Neural progenitor cell (in vitro differentiated cells): ENCODE data around the gene NOBOX. TPM values are rescaled to one million over a fixed set of nuclear protein-coding genes. Genes with fewer than 3 reads are reported as not detected.

Experiments
- DNase-seq: peaks from one replicate; pipeline ENCODE4 v3.0.0-alpha.2; 2016; ENCODE audit warnings: low spot score
- H2AFZ ChIP-seq: fragments of 200-600 bp; sonication (generic); replicated peaks from 2 replicates; pipeline ENCODE4 v1.6.1; 2016; ENCODE audit warnings: antibody characterized with exemption
- H3F3A ChIP-seq: fragments of 200-600 bp; sonication (generic); 2 replicates; pipeline ENCODE4 v1.6.1; 2016; ENCODE audit warnings: antibody characterized with exemption, low read depth
- H3K27ac ChIP-seq: fragments of 200-600 bp; sonication (generic); 2 replicates; pipeline ENCODE4 v1.5.1; 2016; ENCODE audit warnings: mild to moderate bottlenecking
- H3K27me3 ChIP-seq: fragments of 200-600 bp; sonication (generic); 2 replicates; pipeline ENCODE4 v1.6.1; 2016; ENCODE audit warnings: mild to moderate bottlenecking, moderate library complexity
- H3K36me3 ChIP-seq: fragments of 200-600 bp; sonication (generic); 2 replicates; pipeline ENCODE4 v1.5.1; 2016
- H3K4me1 ChIP-seq: fragments of 200-600 bp; sonication (generic); 2 replicates; pipeline ENCODE4 v1.6.1; 2016; ENCODE audit warnings: mixed run types
- H3K4me2 ChIP-seq: fragments of 200-600 bp; sonication (generic); 2 replicates; pipeline ENCODE4 v1.6.1; 2016
- H3K4me3 ChIP-seq: fragments of 200-600 bp; sonication (generic); 2 replicates; pipeline ENCODE4 v1.5.1; 2016
- H3K79me2 ChIP-seq: fragments of 200-600 bp; sonication (generic); 2 replicates; pipeline ENCODE4 v1.6.1; 2016; ENCODE audit warnings: low read depth
- H3K9ac ChIP-seq: fragments of 200-600 bp; sonication (generic); 2 replicates; pipeline ENCODE4 v1.6.1; 2016
- H3K9me3 ChIP-seq: fragments of 200-600 bp; sonication (generic); 2 replicates; pipeline ENCODE4 v1.5.1; 2016; ENCODE audit warnings: low read depth
- H4K20me1 ChIP-seq: fragments of 200-600 bp; sonication (generic); 2 replicates; pipeline ENCODE4 v1.6.1; 2016; ENCODE audit warnings: low read depth
- H3K27ac Mint-ChIP-seq: 3 replicates; pipeline ENCODE4 v1.8.0; 2021; ENCODE audit warnings: mixed read lengths
- H3K27me3 Mint-ChIP-seq: 2 replicates; pipeline ENCODE4 v1.8.0; 2022; ENCODE audit warnings: low read depth, mild to moderate bottlenecking, inconsistent platforms, moderate library complexity, mixed read lengths; ENCODE audit not compliant: insufficient read depth
- H3K36me3 Mint-ChIP-seq: 3 replicates; pipeline ENCODE4 v1.8.0; 2021; ENCODE audit warnings: mixed read lengths
- H3K4me1 Mint-ChIP-seq: 3 replicates; pipeline ENCODE4 v1.8.0; 2021; ENCODE audit warnings: mixed read lengths
- H3K4me3 Mint-ChIP-seq: 3 replicates; pipeline ENCODE4 v1.8.0; 2021; ENCODE audit warnings: mild to moderate bottlenecking, moderate library complexity, mixed read lengths
- H3K9me3 Mint-ChIP-seq: 3 replicates; pipeline ENCODE4 v1.8.0; 2020; ENCODE audit warnings: mixed read lengths
- CTCF ChIP-seq: fragments of 200-600 bp; sonication (generic); IDR thresholded peaks from 2 replicates; pipeline ENCODE4 v1.5.1; 2017; ENCODE audit warnings: antibody characterized with exemption, mild to moderate bottlenecking
- EZH2 ChIP-seq: fragments of 200-600 bp; sonication (generic); IDR thresholded peaks from 2 replicates; pipeline ENCODE4 v1.6.1; 2017; ENCODE audit warnings: antibody characterized with exemption, mild to moderate bottlenecking, moderate library complexity
- EZH2phosphoT487 ChIP-seq: fragments of 200-600 bp; sonication (generic); IDR thresholded peaks from 2 replicates; pipeline ENCODE4 v1.6.1; 2017; ENCODE audit warnings: antibody characterized with exemption
- total RNA-seq: library from RNA; depleted of rRNA; stranded (reverse); fragments of >200 nt; gene quantifications from 2 replicates; pipeline ENCODE4 v1.2.3, GENCODE V29; 2015; ENCODE audit warnings: low replicate concordance

Gene NOBOX
- total RNA-seq, 1 donor from 2014 or later, result not detected

GRCh38 chr7:144410441-144410840 lies 6.9 kb upstream of the NOBOX start:
- H3K27ac ChIP-seq, result no peak overlapping the region
- H3K9ac ChIP-seq, result no peak overlapping the region
- no peak overlapping the region for H3K4me3 ChIP-seq
- Mint-ChIP-seq H3K4me3 (no peak overlapping the region), H3K27me3 (no peaks in the 10 kb centered on the region), H3K36me3 (no peaks in the 10 kb centered on the region), H3K4me1 (peaks cover 5% of the 10 kb centered on the region), H3K9me3 (no peaks in the 10 kb centered on the region), H3K27ac (no peak overlapping the region)
- H3K9me3 ChIP-seq, result no peaks in the 10 kb centered on the region
- no peaks in the 10 kb centered on the region for H3K36me3 ChIP-seq
- no peaks in the 10 kb centered on the region for H3K79me2 ChIP-seq
- TF ChIP-seq EZH2 (no peak), EZH2phosphoT487 (no peak), CTCF (no peak)
- peaks cover 8% of the 10 kb centered on the region for H3K4me1 ChIP-seq
- no peaks in the 10 kb centered on the region for H3F3A ChIP-seq
- no peak overlapping the region for H2AFZ ChIP-seq
- DNase-seq, result no peak
- H4K20me1 ChIP-seq, result no peaks in the 10 kb centered on the region
- H3K4me2 ChIP-seq, result no peak overlapping the region
- no peaks in the 10 kb centered on the region for H3K27me3 ChIP-seq

GRCh38 chr7:144408121-144408520 lies 4.6 kb upstream of the NOBOX start:
- Histone ChIP-seq H3K27ac (no peak overlapping the region), H3K4me3 (no peak overlapping the region), H3K4me2 (no peak overlapping the region), H3K36me3 (no peaks in the 10 kb centered on the region), H3K9me3 (no peaks in the 10 kb centered on the region), H3K79me2 (no peaks in the 10 kb centered on the region), H3K27me3 (no peaks in the 10 kb centered on the region), H3K4me1 (peaks cover 8% of the 10 kb centered on the region), H2AFZ (no peak overlapping the region), H3F3A (no peaks in the 10 kb centered on the region), H3K9ac (no peak overlapping the region), H4K20me1 (no peaks in the 10 kb centered on the region)
- no peak overlapping the region for H3K4me3 Mint-ChIP-seq
- DNase-seq, result no peak
- no peaks in the 10 kb centered on the region for H3K36me3 Mint-ChIP-seq
- H3K4me1 Mint-ChIP-seq, result peaks cover 5% of the 10 kb centered on the region
- no peak for TF ChIP-seq CTCF
- no peak for TF ChIP-seq EZH2
- no peak for TF ChIP-seq EZH2phosphoT487
- peaks cover 2% of the 10 kb centered on the region for H3K27me3 Mint-ChIP-seq
- H3K27ac Mint-ChIP-seq, result no peak overlapping the region
- H3K9me3 Mint-ChIP-seq, result no peaks in the 10 kb centered on the region

GRCh38 chr7:144407266-144407931 lies 3.9 kb upstream of the NOBOX start:
- no peak overlapping the region for H3K4me3 ChIP-seq
- no peaks in the 10 kb centered on the region for H3F3A ChIP-seq
- H3K79me2 ChIP-seq, result no peaks in the 10 kb centered on the region
- no peaks in the 10 kb centered on the region for H4K20me1 ChIP-seq
- H3K9ac ChIP-seq, result no peak overlapping the region
- H3K9me3 ChIP-seq, result no peaks in the 10 kb centered on the region
- H3K36me3 ChIP-seq, result no peaks in the 10 kb centered on the region
- H3K4me1 Mint-ChIP-seq, result peaks cover 5% of the 10 kb centered on the region
- no peak overlapping the region for H2AFZ ChIP-seq
- peaks cover 6% of the 10 kb centered on the region for H3K27me3 Mint-ChIP-seq
- H3K4me2 ChIP-seq, result no peak overlapping the region
- peaks cover 8% of the 10 kb centered on the region for H3K4me1 ChIP-seq
- TF ChIP-seq EZH2phosphoT487 (no peak), EZH2 (no peak), CTCF (no peak)
- no peak overlapping the region for H3K27ac Mint-ChIP-seq
- no peaks in the 10 kb centered on the region for H3K27me3 ChIP-seq
- H3K36me3 Mint-ChIP-seq, result no peaks in the 10 kb centered on the region
- H3K4me3 Mint-ChIP-seq, result no peak overlapping the region
- H3K27ac ChIP-seq, result no peak overlapping the region
- H3K9me3 Mint-ChIP-seq, result no peaks in the 10 kb centered on the region
- DNase-seq, result no peak
